Stomach (tissue), 9 donors: Measurements from ENCODE around the gene PRKCSH. TPM values are rescaled to one million over a fixed set of nuclear protein-coding genes. Genes with fewer than 3 reads are reported as not detected.

ENCODE experiments used
- DNase-seq, 2 donors: peaks; one replicate each; pipeline versions ENCODE4 v3.0.0 to v3.0.0-alpha.2; 2013 to 2019
- H3K27ac ChIP-seq, 5 donors: fragments of 200-600 bp in 4 of 5; sonication (generic) in 4 of 5; one replicate each; pipeline ENCODE4 v1.5.1; 2013 to 2019; ENCODE audit warnings: mild to moderate bottlenecking in 1 of 5, moderate library complexity in 1 of 5
- H3K27me3 ChIP-seq, 3 donors: fragments of 200-600 bp; sonication (generic); one replicate each; pipeline ENCODE4 v1.5.1; 2017 to 2019; ENCODE audit warnings: mixed run types in 1 of 3
- H3K36me3 ChIP-seq, 4 donors: fragments of 200-600 bp; sonication (generic); 1 replicate in 3 of 4; 2 replicates in 1 of 4; pipeline ENCODE4 v1.5.1; 2016 to 2019
- H3K4me1 ChIP-seq, 4 donors: fragments of 200-600 bp; sonication (generic); one replicate each; pipeline ENCODE4 v1.5.1; 2016 to 2019
- H3K4me3 ChIP-seq, 4 donors: fragments of 200-600 bp; sonication (generic) in 3 of 4; one replicate each; pipeline ENCODE4 v1.5.1; 2016 to 2019; ENCODE audit warnings: mild to moderate bottlenecking in 1 of 4
- H3K9me3 ChIP-seq, 4 donors: fragments of 200-600 bp; sonication (generic); one replicate each; pipeline ENCODE4 v1.5.1; 2016 to 2019
- EP300 ChIP-seq: sonication (generic); formaldehyde crosslinking; IDR thresholded peaks from one replicate; pipeline ENCODE4 v1.6.1; 2017; ENCODE audit warnings: antibody characterized with exemption
- POLR2A ChIP-seq, 4 donors: fragments of 450-650 bp; IDR thresholded peaks; one replicate each; pipeline ENCODE4 v1.6.1; 2016; ENCODE audit warnings: antibody characterized with exemption in 4 of 4, control low read depth in 2 of 4, mild to moderate bottlenecking in 1 of 4, moderate library complexity in 1 of 4
- POLR2AphosphoS5 ChIP-seq, 3 donors: sonication (generic); formaldehyde crosslinking; IDR thresholded peaks; one replicate each; pipeline ENCODE4 v1.6.1; 2016; ENCODE audit warnings: antibody characterized with exemption in 3 of 3
- WGBS, 5 donors: extraction: QIAGEN DNeasy Blood & Tissue Kit in 3 of 5; methylation state at CpG; one replicate each; pipeline versions ENCODE4 v1.1.5 to v1.1.7; 2013 to 2018; 5-methylcytosine and 5-hydroxymethylcytosine counted together
- intact Hi-C: fragments of 100-400 bp; cut with DNase I; formaldehyde crosslinking; loops from one replicate; pipeline ENCODE4 v1.15.1; 2023; ENCODE audit warnings: low total_unique reads
- polyA plus RNA-seq, 3 donors: library from polyadenylated mRNA; stranded (reverse); fragments of 200-250 nt; gene quantifications; one replicate each; pipeline ENCODE4 v1.2.3, GENCODE V29; 2013
- total RNA-seq, 5 donors: library from RNA; depleted of rRNA; stranded (reverse); fragments of >200 nt; gene quantifications; one replicate each; pipeline versions ENCODE4 v1.1.0 to v1.2.3, GENCODE V29; 2014 to 2016
- TF ChIP-seq, protein P1 (sequence below), 7 experiments: fragments of 450-650 bp in 4 of 7; fragments of 200-600 bp in 3 of 7; sonication (generic) in 3 of 7; IDR thresholded peaks; one replicate each; pipeline ENCODE4 v1.5.1; 2016 to 2019; ENCODE audit warnings: antibody characterized with exemption in 7 of 7, control low read depth in 2 of 7, mild to moderate bottlenecking in 1 of 7
- donor health status: healthy with polysubstance abuse.
- donor health status: Bipolar disorder and iron deficiency.
- donor health status: healthy.

PRKCSH gene
- total and polyA plus RNA-seq, 8 donors, result 30.3 to 221 (median 112) TPM

GRCh38 chr19:11421371-11422098 lies 13.9 kb upstream of the PRKCSH start:
- Histone ChIP-seq H3K27me3 (peaks cover 7 to 77% (median 37%) of the 10 kb centered on the region in 3 donors), H3K4me3 (peak overlapping the region; percentile 31 to 49 (median 35)), H3K4me1 (peaks cover 36 to 63% (median 47%) of the 10 kb centered on the region in 4 donors), H3K36me3 (no peaks in the 10 kb centered on the region), H3K9me3 (no peaks in the 10 kb centered on the region), H3K27ac (peak overlapping the region; percentile 37 to 74 (median 66))
- intact Hi-C loops, result no loop called here
- 19 to 36% (median 22%) methylated on average over 26 to 36 of the region's 36 CpGs for WGBS, 5 donors
- DNase-seq, result peak; percentile 52 to 72
- TF ChIP-seq EP300, result no peak
- TF ChIP-seq, protein P1, sequence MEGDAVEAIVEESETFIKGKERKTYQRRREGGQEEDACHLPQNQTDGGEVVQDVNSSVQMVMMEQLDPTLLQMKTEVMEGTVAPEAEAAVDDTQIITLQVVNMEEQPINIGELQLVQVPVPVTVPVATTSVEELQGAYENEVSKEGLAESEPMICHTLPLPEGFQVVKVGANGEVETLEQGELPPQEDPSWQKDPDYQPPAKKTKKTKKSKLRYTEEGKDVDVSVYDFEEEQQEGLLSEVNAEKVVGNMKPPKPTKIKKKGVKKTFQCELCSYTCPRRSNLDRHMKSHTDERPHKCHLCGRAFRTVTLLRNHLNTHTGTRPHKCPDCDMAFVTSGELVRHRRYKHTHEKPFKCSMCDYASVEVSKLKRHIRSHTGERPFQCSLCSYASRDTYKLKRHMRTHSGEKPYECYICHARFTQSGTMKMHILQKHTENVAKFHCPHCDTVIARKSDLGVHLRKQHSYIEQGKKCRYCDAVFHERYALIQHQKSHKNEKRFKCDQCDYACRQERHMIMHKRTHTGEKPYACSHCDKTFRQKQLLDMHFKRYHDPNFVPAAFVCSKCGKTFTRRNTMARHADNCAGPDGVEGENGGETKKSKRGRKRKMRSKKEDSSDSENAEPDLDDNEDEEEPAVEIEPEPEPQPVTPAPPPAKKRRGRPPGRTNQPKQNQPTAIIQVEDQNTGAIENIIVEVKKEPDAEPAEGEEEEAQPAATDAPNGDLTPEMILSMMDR (IDR thresholded peaks at IDR 0.05), result no peak
- TF ChIP-seq POLR2A (IDR thresholded peaks at IDR 0.05), result no peak
- TF ChIP-seq POLR2AphosphoS5 (IDR thresholded peaks at IDR 0.05), result no peak

DNA sequence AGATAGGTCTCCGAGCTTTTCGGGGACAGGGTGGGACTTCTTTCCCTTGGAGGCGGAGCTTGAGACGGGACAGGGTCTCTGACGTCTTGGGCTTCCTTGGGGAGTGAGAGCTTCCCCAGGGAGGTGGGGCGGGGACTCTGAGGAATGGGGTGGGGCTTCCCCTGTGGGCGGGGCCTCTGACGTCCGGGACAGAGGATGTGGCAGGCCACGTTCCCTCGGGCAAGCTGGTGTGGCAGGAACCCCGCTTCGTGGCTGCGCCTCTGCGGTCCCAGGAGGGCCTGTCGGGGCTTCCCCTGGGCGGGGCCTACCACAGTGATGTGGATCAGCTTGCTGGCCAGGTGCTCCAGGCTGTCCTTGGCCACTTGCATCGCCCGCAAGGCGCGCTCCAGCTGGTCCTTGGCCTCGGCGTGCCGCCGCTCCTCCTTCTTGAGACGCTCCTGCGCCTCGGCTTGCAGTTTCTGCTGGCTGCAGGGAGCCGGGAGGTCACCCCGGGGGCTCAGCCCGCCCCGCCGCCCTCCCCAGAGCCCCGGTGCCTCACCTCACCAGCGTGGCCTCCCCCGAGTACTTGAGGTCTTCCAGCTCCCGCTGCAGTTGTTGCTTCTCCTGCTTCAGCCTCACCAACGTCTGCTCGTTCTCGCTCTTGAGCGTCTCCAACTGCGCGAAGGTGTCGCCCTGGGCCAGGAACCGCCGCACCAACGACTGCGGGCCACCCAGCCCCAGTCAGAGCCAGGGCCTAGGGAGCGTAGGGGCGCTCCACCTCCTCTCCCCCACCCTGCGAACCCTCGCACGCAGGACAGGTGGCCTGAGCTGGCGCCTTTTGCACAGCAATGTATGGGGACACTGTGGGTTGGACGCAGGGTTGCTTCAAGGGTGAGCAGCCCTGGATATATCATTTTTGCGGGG lies 13.0 kb upstream of the PRKCSH start:
- Histone ChIP-seq H3K9me3 (no peaks in the 10 kb centered on the region), H3K4me3 (peak overlapping the region; percentile 27 to 49 (median 32)), H3K27me3 (peaks cover 7 to 68% (median 37%) of the 10 kb centered on the region in 3 donors), H3K4me1 (peaks cover 36 to 63% (median 47%) of the 10 kb centered on the region in 4 donors), H3K36me3 (no peaks in the 10 kb centered on the region), H3K27ac (peak overlapping the region; percentile 37 to 74 (median 66))
- 3 to 10% (median 6%) methylated on average over 28 to 56 of the region's 56 CpGs for WGBS, 5 donors
- TF ChIP-seq POLR2AphosphoS5 (IDR thresholded peaks at IDR 0.05) (peak in 2 of 3 donors; percentile 8 to 52), EP300 (no peak)
- TF ChIP-seq, protein P1 (IDR thresholded peaks at IDR 0.05), result no peak
- intact Hi-C loops, result no loop called here
- DNase-seq, result peak; percentile 85 to 91

- no peak overlapping the region for H3K4me3 ChIP-seq
- no peak for DNase-seq
- intact Hi-C loops, result no loop called here
- WGBS, 5 donors, result 45 to 63% (median 58%) methylated on average over 25 to 27 of the region's 27 CpGs
- H3K4me1 ChIP-seq, result peaks cover 36 to 57% (median 46%) of the 10 kb centered on the region in 4 donors
- H3K36me3 ChIP-seq, result no peaks in the 10 kb centered on the region
- TF ChIP-seq EP300 (no peak), POLR2A (IDR thresholded peaks at IDR 0.05) (no peak), POLR2AphosphoS5 (IDR thresholded peaks at IDR 0.05) (no peak)
- TF ChIP-seq, protein P1 (IDR thresholded peaks at IDR 0.05), result no peak
- peaks cover 7 to 60% (median 37%) of the 10 kb centered on the region in 3 donors for H3K27me3 ChIP-seq
- H3K27ac ChIP-seq, result no peak overlapping the region
- no peaks in the 10 kb centered on the region for H3K9me3 ChIP-seq
These were observed 12.2 kb upstream of the PRKCSH start for GRCh38 chr19:11423164-11423790.

DNA sequence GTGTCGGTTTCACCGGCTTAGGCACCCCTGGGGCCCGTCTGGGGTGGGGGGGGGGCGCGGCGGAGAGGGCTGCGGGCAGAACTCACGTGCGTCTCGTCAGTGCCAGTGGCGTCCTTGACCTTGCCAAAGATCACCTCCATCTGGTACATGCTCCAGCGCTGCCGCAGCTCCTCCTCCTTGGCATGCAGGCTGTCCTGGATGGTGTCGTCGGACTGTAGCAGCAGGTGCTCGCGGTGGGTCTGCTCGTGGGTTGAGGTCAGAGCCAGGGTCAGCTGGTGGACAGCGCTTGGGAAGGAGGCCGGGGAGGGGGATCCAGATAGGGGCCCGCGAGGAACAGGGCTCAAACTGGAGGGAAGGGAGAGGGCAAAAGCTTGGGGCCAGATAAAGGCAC lies 11.6 kb upstream of the PRKCSH start:
- Histone ChIP-seq H3K4me1 (peaks cover 36 to 52% (median 41%) of the 10 kb centered on the region in 4 donors), H3K27me3 (peaks cover 7 to 55% (median 33%) of the 10 kb centered on the region in 3 donors), H3K27ac (no peak overlapping the region), H3K36me3 (no peaks in the 10 kb centered on the region), H3K9me3 (no peaks in the 10 kb centered on the region), H3K4me3 (no peak overlapping the region)
- DNase-seq, result peak in 1 of 2 donors; percentile 55
- WGBS, 5 donors, result 8 to 21% (median 17%) methylated on average over 10 to 22 of the region's 22 CpGs
- TF ChIP-seq EP300, result no peak
- no peak for TF ChIP-seq POLR2A (IDR thresholded peaks at IDR 0.05)
- TF ChIP-seq, protein P1 (IDR thresholded peaks at IDR 0.05), result no peak
- no peak for TF ChIP-seq POLR2AphosphoS5 (IDR thresholded peaks at IDR 0.05)
- intact Hi-C loops, result no loop called here
